HG02970 (cell line): ENCODE data around the gene DIPK2B.

Experiments used
- ATAC-seq: cut with Tn5 transposase; IDR thresholded peaks from one replicate; pipeline ENCODE4 v1.9.1; 2021; ENCODE audit warnings: mild to moderate bottlenecking, moderate library complexity, moderate number of reproducible peaks; ENCODE audit not compliant: unreplicated experiment, low FRiP score

The DIPK2B gene

GRCh38 chrX:45164995-45165394 is 35.7 kb downstream of the DIPK2B start:
- no peak for ATAC-seq

GRCh38 chrX:45164021-45164621 is 36.6 kb downstream of the DIPK2B start:
- ATAC-seq: no peak

- no peak for ATAC-seq
These were observed 43.0 kb downstream of the DIPK2B start for GRCh38 chrX:45157647-45158046.

- no peak for ATAC-seq
These were observed 46.2 kb downstream of the DIPK2B start for GRCh38 chrX:45154462-45154861.

- no peak for ATAC-seq
These were observed 46.7 kb downstream of the DIPK2B start for GRCh38 chrX:45154033-45154360.
